LNCAP (cell line): Measurements from ENCODE around the gene PIKFYVE.

Source experiments
- TF ChIP-seq, protein P1 (sequence below): fragments of 450-650 bp; IDR thresholded peaks from 2 replicates; pipeline ENCODE4 v1.5.1; 2017; ENCODE audit warnings: mild to moderate bottlenecking

The PIKFYVE gene

GRCh38 chr2:208235860-208236259 is 30.2 kb upstream of the PIKFYVE start:
- TF ChIP-seq, protein P1, sequence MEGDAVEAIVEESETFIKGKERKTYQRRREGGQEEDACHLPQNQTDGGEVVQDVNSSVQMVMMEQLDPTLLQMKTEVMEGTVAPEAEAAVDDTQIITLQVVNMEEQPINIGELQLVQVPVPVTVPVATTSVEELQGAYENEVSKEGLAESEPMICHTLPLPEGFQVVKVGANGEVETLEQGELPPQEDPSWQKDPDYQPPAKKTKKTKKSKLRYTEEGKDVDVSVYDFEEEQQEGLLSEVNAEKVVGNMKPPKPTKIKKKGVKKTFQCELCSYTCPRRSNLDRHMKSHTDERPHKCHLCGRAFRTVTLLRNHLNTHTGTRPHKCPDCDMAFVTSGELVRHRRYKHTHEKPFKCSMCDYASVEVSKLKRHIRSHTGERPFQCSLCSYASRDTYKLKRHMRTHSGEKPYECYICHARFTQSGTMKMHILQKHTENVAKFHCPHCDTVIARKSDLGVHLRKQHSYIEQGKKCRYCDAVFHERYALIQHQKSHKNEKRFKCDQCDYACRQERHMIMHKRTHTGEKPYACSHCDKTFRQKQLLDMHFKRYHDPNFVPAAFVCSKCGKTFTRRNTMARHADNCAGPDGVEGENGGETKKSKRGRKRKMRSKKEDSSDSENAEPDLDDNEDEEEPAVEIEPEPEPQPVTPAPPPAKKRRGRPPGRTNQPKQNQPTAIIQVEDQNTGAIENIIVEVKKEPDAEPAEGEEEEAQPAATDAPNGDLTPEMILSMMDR, result no peak

DNA sequence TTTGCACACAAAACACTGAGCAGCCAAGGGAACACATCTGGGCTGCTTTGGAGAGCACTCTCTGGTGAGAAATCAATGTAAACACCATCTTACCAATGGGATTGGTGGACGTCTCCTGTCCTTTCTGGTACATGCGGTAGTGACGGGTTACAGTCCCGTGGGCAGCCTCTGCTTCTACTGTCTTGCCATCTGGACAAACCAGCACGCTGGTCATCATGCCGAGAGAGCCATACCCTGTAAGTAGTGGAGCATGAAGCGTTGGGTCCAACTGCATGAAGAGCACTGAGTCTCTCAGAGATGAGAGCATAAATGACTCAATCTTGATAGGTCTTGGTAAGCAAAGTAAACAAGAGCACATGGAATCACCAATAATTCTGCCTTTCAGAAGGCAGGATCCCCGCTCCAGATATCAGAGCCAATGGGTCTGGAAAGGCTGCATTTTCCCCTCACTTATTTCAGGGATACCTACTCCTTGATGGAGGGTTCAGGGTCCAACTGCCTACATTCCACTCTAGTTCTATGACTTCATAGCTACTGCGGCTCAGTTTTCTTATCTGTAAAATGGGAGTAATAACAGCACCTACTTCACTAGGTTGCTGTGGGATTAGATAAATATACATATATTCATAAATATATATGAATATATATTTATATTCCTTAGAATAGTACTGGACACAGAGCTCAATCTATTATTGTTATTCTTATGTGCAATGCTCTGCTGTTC is 26.1 kb upstream of the PIKFYVE start:
- TF ChIP-seq, protein P1, result no peak

DNA sequence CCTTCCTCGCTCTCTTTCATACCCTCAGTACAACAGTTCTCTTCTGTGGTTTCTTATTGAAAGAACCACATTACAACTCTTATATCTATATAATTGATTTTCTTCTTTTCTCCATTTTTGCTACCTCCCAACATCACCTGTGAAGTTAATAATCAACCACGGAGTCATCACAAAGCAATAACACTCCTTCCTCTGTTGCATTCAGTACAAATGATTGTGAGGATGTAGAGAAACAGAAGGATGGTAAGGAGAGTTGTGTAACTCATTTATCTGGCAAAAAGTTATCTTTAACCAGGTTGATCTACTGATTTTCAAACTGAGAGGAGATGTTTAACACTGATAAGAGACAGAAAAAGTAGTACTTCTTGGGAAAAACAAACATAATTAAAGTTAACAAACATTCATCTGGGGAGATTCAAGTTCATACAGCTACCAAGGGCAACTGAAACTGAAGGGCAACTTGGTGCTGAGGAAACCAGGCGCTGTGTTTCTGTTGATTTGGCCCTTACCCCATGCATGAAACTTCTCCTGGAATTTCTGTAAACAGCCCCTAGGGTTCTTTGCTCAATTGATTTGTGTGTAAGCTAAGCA is 25.3 kb upstream of the PIKFYVE start:
- TF ChIP-seq, protein P1, result no peak

DNA sequence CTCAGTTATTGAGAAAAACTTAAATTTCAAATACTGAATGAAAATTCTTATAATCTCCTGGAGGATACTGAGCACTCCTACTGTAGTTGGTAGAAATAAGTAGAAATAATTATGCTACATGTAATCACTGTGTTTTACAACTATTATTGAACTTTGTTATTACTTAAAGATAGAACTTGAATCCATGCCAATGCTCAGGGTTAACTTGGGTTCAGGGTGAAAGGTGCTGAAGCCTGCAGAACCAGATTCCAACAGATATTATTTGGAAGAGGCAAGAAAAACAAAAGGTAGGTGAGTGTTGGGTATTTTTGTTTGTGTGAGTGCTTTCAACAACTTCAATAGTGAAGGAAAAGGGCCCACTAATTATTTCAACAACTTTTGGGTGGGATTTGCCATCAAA is 21.6 kb upstream of the PIKFYVE start:
- TF ChIP-seq, protein P1, result no peak

DNA sequence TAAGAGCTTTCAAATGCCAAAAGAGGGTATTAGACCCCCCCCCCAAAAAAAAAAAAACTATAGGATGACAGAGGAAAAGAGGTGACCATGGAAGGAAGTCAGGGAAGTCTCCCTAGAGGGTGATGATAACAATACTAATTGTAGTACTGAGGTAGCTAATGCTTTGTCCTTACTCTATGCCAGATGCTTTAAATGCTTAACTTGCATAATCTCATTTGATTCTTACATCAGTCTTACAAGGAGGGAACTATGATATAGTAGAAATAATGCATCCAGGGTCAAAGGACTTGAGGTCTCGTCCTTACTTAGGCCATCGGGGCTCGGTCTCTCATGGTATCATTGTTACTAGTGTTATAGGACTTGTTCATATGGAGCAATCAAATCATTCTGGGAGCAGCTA is 20.3 kb upstream of the PIKFYVE start:
- TF ChIP-seq, protein P1, result no peak

DNA sequence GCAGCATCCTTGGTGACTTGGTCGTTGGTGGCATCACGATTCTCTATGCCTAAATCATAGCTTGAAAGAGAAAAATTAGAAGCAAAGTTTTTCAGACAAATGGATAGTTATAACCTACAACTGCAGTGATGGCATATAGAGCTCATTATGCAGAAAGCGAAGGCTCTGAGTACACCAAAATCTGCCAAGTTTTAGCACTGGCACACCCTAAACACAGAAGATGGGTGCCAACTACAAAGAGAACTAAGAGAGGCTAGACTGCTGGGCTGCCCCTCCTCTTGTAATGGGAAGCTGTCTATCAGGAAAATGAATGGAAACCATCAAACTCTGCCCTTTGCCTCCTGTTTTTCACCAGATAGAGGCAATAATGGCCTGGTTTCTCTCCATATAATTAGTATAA is 17.5 kb upstream of the PIKFYVE start:
- TF ChIP-seq, protein P1, result no peak

- TF ChIP-seq, protein P1, result no peak
These were observed 16.8 kb upstream of the PIKFYVE start for GRCh38 chr2:208249296-208249695.
